HG03039 (cell line): ENCODE measurements around the gene BTBD9.
"Not testable (repeated sequence)": the region's sequence is repeated elsewhere in the genome, so short reads cannot be mapped to it uniquely, and the experiment has no call there.

Experiments
- ATAC-seq: cut with Tn5 transposase; IDR thresholded peaks from one replicate; pipeline ENCODE4 v1.9.1; 2021; ENCODE audit warnings: mild to moderate bottlenecking, moderate library complexity; ENCODE audit not compliant: unreplicated experiment

BTBD9 gene

DNA sequence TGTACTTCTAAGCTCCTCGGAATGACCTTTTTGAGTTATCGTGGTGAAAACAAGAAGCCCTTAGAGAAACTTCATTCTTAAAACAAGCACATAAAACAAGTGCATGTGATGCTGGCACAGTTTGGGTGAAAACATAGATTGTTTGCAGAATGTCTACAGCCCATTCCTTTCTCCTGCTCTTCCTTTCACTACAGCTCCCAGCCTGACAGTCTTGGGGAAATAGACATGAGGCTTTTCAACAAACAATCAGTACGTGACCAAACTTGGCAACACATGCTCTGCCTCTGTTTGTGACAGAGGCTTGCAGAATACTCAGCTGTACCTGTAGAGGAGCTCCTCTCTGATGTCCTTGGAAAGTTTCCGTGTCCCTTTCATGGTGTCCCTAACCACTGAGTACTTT lies 498.6 kb downstream of the BTBD9 start:
- ATAC-seq = no peak

DNA sequence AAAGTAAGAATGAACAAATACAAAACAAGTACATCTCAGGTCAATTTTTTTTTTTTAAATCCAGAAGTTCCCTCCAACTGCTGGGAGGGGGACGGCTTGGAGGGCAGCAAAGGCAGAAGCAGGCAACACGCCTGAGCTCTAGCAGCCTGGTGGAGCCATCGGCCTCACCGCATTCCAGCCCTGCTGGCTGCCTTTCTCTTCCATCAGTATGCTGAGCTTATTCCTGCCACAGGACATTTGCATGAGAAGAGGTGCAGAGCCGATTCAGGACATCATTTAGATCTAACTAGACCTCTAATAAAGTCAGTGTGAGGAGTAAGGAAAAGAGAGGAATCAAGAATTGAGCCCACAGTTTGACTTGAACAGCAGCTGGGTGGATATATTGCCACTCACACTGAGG lies 501.4 kb downstream of the BTBD9 start:
- no peak for ATAC-seq

DNA sequence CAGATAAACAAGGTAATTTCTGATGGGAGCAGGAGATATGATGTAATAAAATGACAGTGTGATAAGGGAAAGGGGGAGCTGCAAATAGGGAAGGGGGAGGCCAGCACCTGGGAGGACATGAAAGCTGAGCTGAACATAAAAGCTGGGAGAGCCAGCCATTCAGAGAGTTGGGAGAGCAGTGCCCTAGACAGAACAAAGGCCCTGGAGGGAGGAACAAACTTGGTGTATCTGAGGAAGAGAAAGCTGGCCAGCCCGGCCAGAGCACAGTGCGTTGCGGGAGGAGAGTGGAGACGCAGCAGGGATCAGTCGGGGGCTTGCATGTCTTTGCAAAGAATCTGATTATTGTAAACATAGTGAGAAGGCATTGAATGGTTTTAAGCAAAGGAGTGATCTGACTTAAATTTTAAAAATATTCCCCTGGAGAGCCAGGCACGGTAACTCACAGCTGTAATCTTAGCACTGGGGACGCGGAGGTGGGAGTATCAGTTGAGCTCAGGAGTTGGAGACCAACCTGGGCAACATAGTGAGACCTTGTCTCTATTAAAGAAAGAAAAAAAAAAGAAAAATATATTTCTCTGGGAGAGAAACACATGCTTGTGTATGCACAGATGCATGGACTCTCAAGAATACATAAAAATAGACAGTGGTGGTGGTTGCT lies 502.0 kb downstream of the BTBD9 start:
- ATAC-seq = no peak

DNA sequence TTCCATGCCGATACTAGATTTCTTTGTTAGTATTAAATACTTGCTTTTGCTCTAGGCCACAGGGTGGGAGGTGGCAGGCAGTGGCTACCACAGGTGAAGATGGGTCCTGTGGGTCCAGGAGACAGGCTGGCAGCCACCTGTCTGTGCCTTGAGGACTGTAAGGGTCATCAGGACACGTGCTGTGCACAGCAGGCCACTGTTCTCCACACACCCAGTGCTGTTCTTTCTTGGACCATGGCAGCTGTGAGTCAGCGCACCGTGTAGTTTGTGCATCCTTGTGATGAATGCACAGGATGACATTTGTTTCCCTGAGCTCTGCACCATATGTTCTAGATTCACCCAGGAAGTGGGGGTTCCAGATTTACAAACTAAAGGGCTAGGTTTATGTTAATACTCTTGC lies 503.2 kb downstream of the BTBD9 start:
- ATAC-seq = no peak

DNA sequence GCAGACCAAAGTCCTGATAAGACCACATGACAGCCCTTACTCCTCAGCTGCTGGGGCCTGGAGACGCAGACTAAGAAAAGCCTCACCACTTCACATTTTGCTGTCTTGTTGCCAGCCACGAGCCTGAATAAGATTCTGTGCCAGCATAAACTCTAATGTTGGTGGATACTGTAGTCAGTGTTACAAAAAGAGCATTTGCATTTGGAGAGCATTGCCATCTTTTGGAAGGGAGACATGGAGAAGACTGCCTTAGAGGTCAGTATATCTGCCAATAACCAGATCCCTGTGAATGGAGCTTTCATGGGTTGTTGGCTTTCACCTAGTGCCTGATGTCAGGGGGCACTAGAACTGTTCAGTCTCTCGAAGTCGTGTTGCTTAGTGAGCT lies 505.0 kb downstream of the BTBD9 start:
- ATAC-seq = no peak

DNA sequence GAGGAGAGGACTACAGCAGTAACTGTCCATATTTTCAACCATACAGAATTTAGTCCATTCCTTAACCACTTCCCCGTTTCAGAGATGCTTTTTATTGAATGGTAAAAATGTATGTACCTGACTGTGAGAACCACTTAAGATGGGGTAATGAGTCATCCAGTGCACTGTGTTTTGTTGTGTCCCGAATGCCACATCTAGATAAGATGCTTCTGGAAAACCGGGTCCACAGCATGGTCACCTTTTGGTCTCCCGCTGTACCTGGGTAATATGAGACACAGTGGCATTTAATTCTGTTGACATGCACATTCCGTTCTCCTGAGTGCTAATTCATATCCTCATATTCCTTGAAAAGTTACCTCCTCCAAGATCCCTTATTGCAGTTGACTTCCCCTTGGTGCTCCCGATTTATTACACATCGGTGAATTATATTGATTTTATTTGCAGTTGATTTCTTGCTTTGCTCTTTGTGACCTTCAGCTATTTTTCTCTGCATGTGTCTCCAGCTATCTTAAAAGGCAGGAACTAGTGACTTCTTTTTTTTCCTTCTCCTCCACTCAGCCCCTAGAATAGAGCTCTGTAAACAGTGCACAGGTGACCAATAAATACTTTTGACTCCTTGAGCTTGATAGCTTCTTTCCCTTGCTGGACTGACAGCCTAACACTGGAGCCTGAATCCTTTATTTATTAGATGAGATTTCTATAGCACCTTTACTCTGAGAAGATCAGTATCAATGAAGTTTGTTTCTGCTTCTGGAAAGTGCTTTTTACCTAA lies 505.6 kb downstream of the BTBD9 start:
- ATAC-seq = no peak

DNA sequence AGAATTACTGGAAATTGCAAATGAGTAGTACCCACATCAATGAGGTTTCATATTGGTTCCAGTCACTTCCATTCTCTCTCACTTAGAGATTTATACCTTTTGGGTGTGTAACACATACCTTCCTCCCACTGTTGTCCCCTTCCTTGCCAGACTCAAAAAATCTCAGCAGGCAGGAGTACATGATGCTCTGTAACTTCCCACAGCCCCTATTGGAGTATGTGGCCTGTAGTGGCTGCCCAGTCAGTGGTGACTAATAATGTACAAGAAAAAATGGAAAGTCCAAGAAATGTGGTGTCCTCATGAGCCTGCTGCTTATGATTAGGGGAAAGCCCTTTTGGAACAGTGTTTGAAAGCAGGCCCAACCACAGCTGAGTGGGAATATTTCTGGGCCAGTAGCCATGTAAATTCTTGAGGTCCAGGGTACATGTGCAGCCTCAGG lies 508.2 kb downstream of the BTBD9 start:
- ATAC-seq = no peak

DNA sequence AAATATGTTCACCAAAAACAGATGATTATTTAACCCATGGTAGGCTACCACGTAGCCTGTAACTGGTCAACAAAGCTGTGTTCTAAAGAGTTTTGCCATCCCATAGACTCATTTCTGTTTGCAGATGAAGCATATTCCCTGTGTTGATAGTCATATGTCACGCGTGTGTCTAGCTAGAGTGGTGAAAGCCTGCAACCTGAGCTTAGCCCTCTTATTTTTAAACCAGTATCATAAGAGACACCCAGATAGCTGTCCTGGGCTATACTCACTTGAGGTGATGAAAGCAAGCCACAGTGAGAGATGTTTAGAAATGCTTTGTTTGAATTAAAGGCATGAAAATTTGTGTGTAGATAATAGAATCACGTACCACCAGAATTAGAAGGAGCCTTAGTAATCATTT lies 512.4 kb downstream of the BTBD9 start:
- ATAC-seq = no peak

DNA sequence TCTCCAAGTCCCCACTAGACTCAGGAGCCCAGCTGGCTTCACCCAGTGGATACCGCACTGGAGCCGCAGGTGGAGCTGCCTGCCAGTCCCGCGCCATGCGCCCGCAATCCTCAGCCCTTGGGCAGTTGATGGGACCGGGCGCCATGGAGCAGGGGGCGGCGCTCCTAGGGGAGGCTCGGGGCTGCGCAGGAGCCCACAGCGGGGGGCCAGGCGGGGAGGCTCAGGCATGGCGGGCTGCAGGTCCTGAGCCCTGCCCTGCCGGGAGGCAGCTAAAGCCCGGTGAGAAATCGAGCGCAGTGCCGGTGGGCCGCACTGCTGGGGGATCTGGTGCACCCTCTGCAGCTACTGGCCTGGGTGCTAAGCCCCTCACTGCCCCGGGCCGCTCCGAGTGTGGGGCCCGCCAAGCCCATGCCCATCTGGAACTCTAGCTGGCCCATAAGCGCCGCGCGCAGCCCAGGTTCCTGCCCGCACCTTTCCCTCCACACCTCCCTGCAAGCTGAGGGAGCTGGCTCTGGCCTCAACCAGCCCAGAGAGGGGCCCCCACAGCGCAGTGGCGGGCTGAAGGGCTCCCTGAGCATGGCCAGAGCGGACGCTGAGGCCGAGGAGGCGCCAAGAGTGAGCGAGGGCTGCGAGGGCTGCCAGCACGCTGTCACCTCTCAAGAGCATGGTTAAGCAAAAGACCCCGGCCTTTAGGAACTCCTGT lies 515.4 kb downstream of the BTBD9 start:
- not testable (repeated sequence) for ATAC-seq

DNA sequence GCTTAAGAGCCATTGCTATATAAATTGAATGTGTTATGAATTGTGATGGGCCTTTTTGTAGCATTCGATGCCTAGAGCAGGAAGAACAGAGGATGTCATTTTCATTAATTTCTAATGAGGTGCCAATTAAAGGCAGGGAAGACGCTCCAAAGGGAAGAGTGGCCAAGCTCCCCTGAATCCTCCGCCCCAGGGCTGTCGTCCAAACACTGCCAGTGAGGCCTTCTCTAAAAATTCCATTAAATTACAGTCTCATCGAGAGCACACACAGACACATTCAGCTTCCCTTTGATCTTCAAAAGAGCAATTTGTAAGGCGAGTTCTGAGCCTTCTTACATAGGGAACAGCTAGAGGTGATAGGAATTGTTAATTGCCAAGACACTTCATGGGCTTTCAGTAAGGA lies 520.2 kb downstream of the BTBD9 start:
- ATAC-seq = no peak

DNA sequence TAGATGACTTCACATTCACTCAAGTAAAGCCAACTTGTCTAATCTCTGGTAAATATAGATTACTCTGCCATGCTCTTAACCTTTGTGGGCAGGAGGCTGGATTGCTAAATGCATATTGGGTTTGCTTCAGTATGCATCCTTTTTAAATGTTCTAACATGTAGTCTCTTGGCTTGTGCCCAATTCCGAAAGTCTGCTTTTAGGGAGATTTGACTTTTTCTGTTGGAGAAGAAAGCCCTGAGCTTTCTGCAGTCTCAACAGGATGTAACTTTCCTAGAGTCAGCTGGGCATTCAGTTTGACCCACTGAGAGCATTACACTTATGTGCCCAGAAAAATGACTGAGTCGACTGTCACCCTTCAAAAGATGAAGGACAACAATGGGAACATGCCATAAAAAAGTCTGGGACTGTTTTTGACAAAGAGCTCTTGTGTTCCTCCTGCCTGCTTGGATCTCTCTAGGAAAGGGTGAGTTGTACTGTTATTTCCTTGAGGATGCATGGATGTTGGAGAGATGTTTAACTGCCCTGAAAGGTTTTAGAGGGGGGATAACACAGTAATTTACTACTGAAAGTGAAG lies 520.9 kb downstream of the BTBD9 start:
- no peak for ATAC-seq
